Neural progenitor cell (in vitro differentiated cells): ENCODE results near the gene MAPK10.

Experiments
- EZH2 ChIP-seq: fragments of 200-600 bp; sonication (generic); IDR thresholded peaks from 2 replicates; pipeline ENCODE4 v1.6.1; 2017; ENCODE audit warnings: antibody characterized with exemption, mild to moderate bottlenecking, moderate library complexity
- TF ChIP-seq, protein P1 (sequence below): fragments of 200-600 bp; sonication (generic); IDR thresholded peaks from 2 replicates; pipeline ENCODE4 v1.5.1; 2017; ENCODE audit warnings: antibody characterized with exemption, mild to moderate bottlenecking

GRCh38 chr4:86015412-86016350 is 344.2 kb downstream of the MAPK10 start:
- TF ChIP-seq, protein P1, sequence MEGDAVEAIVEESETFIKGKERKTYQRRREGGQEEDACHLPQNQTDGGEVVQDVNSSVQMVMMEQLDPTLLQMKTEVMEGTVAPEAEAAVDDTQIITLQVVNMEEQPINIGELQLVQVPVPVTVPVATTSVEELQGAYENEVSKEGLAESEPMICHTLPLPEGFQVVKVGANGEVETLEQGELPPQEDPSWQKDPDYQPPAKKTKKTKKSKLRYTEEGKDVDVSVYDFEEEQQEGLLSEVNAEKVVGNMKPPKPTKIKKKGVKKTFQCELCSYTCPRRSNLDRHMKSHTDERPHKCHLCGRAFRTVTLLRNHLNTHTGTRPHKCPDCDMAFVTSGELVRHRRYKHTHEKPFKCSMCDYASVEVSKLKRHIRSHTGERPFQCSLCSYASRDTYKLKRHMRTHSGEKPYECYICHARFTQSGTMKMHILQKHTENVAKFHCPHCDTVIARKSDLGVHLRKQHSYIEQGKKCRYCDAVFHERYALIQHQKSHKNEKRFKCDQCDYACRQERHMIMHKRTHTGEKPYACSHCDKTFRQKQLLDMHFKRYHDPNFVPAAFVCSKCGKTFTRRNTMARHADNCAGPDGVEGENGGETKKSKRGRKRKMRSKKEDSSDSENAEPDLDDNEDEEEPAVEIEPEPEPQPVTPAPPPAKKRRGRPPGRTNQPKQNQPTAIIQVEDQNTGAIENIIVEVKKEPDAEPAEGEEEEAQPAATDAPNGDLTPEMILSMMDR: no peak
- TF ChIP-seq EZH2: no peak
